Smooth muscle cell (in vitro differentiated cells): ENCODE measurements around the gene NOP16. TPM values are rescaled to one million over a fixed set of nuclear protein-coding genes. Genes with fewer than 3 reads are reported as not detected.

Source experiments
- DNase-seq: peaks from one replicate; lab custom pipeline; 2025; ENCODE audit not compliant: unreplicated experiment; lab: John Stamatoyannopoulos, UW
- H2AFZ ChIP-seq: fragments of 200-600 bp; sonication (generic); 2 replicates; pipeline ENCODE4 v1.6.0; 2016; ENCODE audit warnings: antibody characterized with exemption, low read depth, mild to moderate bottlenecking
- H3F3A ChIP-seq: fragments of 200-600 bp; sonication (generic); 2 replicates; pipeline ENCODE4 v1.6.0; 2017; ENCODE audit warnings: antibody characterized with exemption, low read depth
- H3K27ac ChIP-seq: fragments of 200-600 bp; sonication (generic); 2 replicates; pipeline ENCODE4 v1.5.1; 2016; ENCODE audit warnings: low read depth, mild to moderate bottlenecking
- H3K27me3 ChIP-seq: fragments of 200-600 bp; sonication (generic); 2 replicates; pipeline ENCODE4 v1.6.1; 2016; ENCODE audit warnings: low read depth, mild to moderate bottlenecking
- H3K36me3 ChIP-seq: fragments of 200-600 bp; sonication (generic); 2 replicates; pipeline ENCODE4 v1.5.1; 2016; ENCODE audit warnings: low read depth
- H3K4me1 ChIP-seq: fragments of 200-600 bp; sonication (generic); 2 replicates; pipeline ENCODE4 v1.5.1; 2016; ENCODE audit warnings: low read depth
- H3K4me2 ChIP-seq: fragments of 200-600 bp; sonication (generic); 2 replicates; pipeline ENCODE4 v1.6.0; 2016; ENCODE audit warnings: mild to moderate bottlenecking
- H3K4me3 ChIP-seq: fragments of 200-600 bp; sonication (generic); 2 replicates; pipeline ENCODE4 v1.5.1; 2016; ENCODE audit warnings: mild to moderate bottlenecking
- H3K79me2 ChIP-seq: fragments of 200-600 bp; sonication (generic); 2 replicates; pipeline ENCODE4 v1.6.0; 2016; ENCODE audit warnings: low read depth, mild to moderate bottlenecking
- H3K9ac ChIP-seq: fragments of 200-600 bp; sonication (generic); 2 replicates; pipeline ENCODE4 v1.6.0; 2016; ENCODE audit warnings: low read depth
- H3K9me3 ChIP-seq: fragments of 200-600 bp; sonication (generic); replicated peaks from 2 replicates; pipeline ENCODE4 v1.5.1; 2016; ENCODE audit warnings: low read depth
- H4K20me1 ChIP-seq: fragments of 200-600 bp; sonication (generic); 2 replicates; pipeline ENCODE4 v1.6.0; 2016; ENCODE audit warnings: low read depth
- WGBS: methylation state at CpG from one replicate; pipeline ENCODE4 v1.1.7; 2016; ENCODE audit warnings: low lambda C conversion rate; 5-methylcytosine and 5-hydroxymethylcytosine counted together
- polyA plus RNA-seq: library from polyadenylated mRNA; unstranded; fragments of >200 nt; fragmentation: Nextera tagmentation; extraction: Ambion mirVana; gene quantifications from 2 replicates; pipeline ENCODE4 v1.2.1, GENCODE V29; 2016
- total RNA-seq: library from RNA; depleted of rRNA; stranded (reverse); fragments of >200 nt; gene quantifications from 2 replicates; pipeline ENCODE4 v1.2.3, GENCODE V29; 2014
- TF ChIP-seq, protein P1 (sequence below): fragments of 200-600 bp; sonication (generic); IDR thresholded peaks from 2 replicates; pipeline ENCODE4 v1.5.1; 2017; ENCODE audit warnings: borderline replicate concordance, mild to moderate bottlenecking, antibody characterized with exemption; ENCODE audit not compliant: insufficient read depth, poor library complexity, severe bottlenecking

NOP16 gene
- total and polyA plus RNA-seq, 2 experiments from 2014 or later = 10.7 to 27.9 TPM

DNA sequence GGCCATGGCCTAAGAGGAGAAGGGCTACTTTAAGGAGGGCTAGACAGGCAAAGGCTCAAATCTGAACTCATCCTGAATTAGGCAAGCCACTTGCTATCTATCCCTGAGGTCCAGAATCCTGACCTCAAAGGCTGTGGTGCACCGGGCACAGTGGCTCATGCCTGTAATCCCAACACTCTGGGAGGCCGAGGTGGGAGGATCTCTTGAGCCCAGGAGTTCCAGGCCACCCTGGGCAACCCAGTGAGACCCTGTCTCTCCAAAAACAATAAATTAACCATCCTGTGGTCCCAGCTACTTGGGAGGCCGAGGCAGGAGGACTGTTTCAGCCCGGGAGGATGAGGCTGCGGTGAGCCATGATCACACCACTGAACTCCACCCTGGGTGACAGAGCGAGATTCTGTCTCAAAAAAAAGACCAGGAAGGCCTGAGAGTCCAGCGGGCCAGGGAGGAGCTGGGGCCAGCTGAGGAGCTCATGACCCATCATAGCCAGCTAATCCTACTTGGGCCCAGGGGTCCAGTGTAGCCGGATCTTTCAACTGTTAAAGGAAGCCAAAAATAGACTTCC, 4.0 kb downstream of the NOP16 start:
- peaks cover 29% of the 10 kb centered on the region for H3K79me2 ChIP-seq
- no peaks in the 10 kb centered on the region for H3K9me3 ChIP-seq
- TF ChIP-seq, protein P1, sequence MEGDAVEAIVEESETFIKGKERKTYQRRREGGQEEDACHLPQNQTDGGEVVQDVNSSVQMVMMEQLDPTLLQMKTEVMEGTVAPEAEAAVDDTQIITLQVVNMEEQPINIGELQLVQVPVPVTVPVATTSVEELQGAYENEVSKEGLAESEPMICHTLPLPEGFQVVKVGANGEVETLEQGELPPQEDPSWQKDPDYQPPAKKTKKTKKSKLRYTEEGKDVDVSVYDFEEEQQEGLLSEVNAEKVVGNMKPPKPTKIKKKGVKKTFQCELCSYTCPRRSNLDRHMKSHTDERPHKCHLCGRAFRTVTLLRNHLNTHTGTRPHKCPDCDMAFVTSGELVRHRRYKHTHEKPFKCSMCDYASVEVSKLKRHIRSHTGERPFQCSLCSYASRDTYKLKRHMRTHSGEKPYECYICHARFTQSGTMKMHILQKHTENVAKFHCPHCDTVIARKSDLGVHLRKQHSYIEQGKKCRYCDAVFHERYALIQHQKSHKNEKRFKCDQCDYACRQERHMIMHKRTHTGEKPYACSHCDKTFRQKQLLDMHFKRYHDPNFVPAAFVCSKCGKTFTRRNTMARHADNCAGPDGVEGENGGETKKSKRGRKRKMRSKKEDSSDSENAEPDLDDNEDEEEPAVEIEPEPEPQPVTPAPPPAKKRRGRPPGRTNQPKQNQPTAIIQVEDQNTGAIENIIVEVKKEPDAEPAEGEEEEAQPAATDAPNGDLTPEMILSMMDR = no peak
- peaks cover 7% of the 10 kb centered on the region for H3K36me3 ChIP-seq
- H4K20me1 ChIP-seq = no peaks in the 10 kb centered on the region
- H3K27me3 ChIP-seq = no peaks in the 10 kb centered on the region
- H2AFZ ChIP-seq = no peak overlapping the region
- no peak for DNase-seq
- no peak overlapping the region for H3K4me3 ChIP-seq
- WGBS = 99% methylated on average over 8 of the region's 8 CpGs
- H3F3A ChIP-seq = no peaks in the 10 kb centered on the region
- H3K9ac ChIP-seq = no peak overlapping the region
- H3K4me2 ChIP-seq = no peak overlapping the region
- peaks cover 11% of the 10 kb centered on the region for H3K4me1 ChIP-seq
- H3K27ac ChIP-seq = no peak overlapping the region

DNA sequence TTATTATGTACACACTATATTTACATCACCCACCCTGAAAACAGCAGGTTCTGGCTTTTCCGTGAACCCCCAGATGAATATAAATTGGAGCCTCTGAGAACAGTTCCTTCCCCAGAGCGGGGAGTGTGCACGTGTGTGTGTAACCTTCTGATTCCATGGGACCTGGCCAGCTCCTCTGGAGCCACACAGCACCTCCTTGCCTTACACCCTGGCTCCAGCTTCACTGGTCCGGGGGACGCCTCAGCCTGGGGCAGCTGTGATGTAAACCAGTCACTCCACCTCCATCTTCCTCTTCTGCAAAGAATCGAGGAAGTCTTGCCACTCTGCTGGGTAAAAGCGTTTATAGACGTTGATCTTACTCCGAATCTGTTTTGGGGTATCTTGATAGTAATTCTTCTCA, 4.4 kb downstream of the NOP16 start:
- H2AFZ ChIP-seq = no peak overlapping the region
- H3F3A ChIP-seq = no peaks in the 10 kb centered on the region
- DNase-seq = no peak
- H3K9ac ChIP-seq = no peak overlapping the region
- no peak overlapping the region for H3K4me3 ChIP-seq
- peaks cover 11% of the 10 kb centered on the region for H3K4me1 ChIP-seq
- no peak overlapping the region for H3K27ac ChIP-seq
- H3K4me2 ChIP-seq = no peak overlapping the region
- WGBS = 96% methylated on average over 9 of the region's 9 CpGs
- no peaks in the 10 kb centered on the region for H4K20me1 ChIP-seq
- peaks cover 7% of the 10 kb centered on the region for H3K36me3 ChIP-seq
- H3K79me2 ChIP-seq = peaks cover 29% of the 10 kb centered on the region
- no peaks in the 10 kb centered on the region for H3K9me3 ChIP-seq
- TF ChIP-seq, protein P1 = no peak
- no peaks in the 10 kb centered on the region for H3K27me3 ChIP-seq

DNA sequence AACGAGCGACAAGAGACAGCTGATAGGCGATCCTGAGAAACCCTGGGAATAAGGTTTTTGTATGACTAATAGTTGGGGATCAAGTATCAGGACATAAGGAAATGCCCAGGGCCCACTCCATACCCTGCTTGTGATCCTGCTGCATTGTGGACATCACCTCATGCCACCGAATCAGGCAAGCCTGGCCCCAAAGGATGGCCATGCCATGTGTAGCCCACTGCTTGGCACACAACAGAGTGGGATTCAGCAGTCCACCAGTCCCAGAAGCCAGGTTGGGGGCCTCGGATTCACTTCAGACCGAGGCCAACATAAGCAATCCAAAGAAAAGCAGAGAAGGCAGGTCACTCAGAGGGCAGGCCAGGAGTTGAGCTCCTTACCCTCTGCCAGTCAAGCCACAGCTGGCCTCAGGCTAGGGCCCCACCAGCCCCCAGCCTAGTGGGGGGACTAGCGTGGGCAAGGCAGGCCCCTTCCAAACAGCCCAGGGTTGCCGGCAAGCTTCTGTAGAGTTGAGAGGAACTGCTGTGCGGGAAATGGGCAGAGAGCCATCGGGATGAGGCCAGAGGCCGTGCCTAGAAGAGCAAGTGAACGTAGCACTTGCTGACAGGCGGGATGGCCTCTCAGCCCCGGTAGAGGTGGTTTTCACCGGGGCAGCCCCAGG, 5.0 kb downstream of the NOP16 start:
- Histone ChIP-seq H3F3A (no peaks in the 10 kb centered on the region), H4K20me1 (no peaks in the 10 kb centered on the region), H3K4me2 (no peak overlapping the region), H3K4me3 (no peak overlapping the region), H3K4me1 (peaks cover 11% of the 10 kb centered on the region), H3K9me3 (no peaks in the 10 kb centered on the region), H3K27ac (no peak overlapping the region), H2AFZ (no peak overlapping the region), H3K9ac (no peak overlapping the region), H3K27me3 (no peaks in the 10 kb centered on the region), H3K36me3 (peaks cover 7% of the 10 kb centered on the region), H3K79me2 (peaks cover 29% of the 10 kb centered on the region)
- TF ChIP-seq, protein P1 = no peak
- DNase-seq = no peak
- WGBS = 84% methylated on average over 15 of the region's 15 CpGs

DNA sequence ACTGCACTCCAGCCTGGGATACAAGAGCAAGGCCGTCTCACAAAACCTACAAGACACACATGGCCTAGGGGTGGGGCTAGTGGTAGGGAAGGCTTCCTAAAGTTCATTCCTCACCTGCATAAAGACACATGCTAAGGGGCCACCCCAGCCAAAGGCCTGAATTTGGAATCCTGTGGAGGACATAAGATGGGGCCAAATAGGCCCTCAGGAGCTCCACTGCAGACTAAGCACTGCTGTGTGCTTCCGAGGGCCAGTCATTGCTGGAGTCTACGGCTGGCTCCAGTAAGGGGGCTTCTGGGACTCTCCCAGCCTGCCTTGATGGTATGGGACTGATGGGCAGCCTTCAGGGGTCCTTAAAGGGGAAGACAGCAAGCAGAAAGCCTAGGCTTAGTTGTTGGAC, 5.7 kb downstream of the NOP16 start:
- no peak overlapping the region for H3K27ac ChIP-seq
- WGBS = 57% methylated on average over 3 of the region's 3 CpGs

More for the DNA sequence above, 5.7 kb downstream of the NOP16 start:
- H3K9me3 ChIP-seq = no peaks in the 10 kb centered on the region
- H3K36me3 ChIP-seq = peaks cover 7% of the 10 kb centered on the region
- H3K27me3 ChIP-seq = no peaks in the 10 kb centered on the region
- H3F3A ChIP-seq = no peaks in the 10 kb centered on the region
- peaks cover 9% of the 10 kb centered on the region for H3K4me1 ChIP-seq
- H3K4me3 ChIP-seq = no peak overlapping the region
- no peak overlapping the region for H3K4me2 ChIP-seq
- no peak for DNase-seq
- no peaks in the 10 kb centered on the region for H4K20me1 ChIP-seq
- no peak overlapping the region for H2AFZ ChIP-seq
- H3K9ac ChIP-seq = no peak overlapping the region
- TF ChIP-seq, protein P1 = no peak
- peaks cover 25% of the 10 kb centered on the region for H3K79me2 ChIP-seq
